Measurements from ENCODE around the gene NSUN3. TPM values are rescaled to one million over a fixed set of nuclear protein-coding genes. Genes with fewer than 3 reads are reported as not detected.

The NSUN3 gene
- total and polyA plus RNA-seq, 9 donors = 7.1 to 14.9 (median 11.7) TPM

GRCh38 chr3:94110854-94111253 lies 48.0 kb downstream of the NSUN3 start:
- Histone ChIP-seq H3K9me3 (no peaks in the 10 kb centered on the region), H3K4me1 (ENCODE audit: insufficient read depth) (no peaks in the 10 kb centered on the region), H3K27ac (no peak overlapping the region), H3K27me3 (no peaks in the 10 kb centered on the region), H3K36me3 (no peaks in the 10 kb centered on the region), H3K4me3 (no peak overlapping the region)
- intact Hi-C loops (cut with DNase I) = no loop called here
- TF ChIP-seq, protein P1, sequence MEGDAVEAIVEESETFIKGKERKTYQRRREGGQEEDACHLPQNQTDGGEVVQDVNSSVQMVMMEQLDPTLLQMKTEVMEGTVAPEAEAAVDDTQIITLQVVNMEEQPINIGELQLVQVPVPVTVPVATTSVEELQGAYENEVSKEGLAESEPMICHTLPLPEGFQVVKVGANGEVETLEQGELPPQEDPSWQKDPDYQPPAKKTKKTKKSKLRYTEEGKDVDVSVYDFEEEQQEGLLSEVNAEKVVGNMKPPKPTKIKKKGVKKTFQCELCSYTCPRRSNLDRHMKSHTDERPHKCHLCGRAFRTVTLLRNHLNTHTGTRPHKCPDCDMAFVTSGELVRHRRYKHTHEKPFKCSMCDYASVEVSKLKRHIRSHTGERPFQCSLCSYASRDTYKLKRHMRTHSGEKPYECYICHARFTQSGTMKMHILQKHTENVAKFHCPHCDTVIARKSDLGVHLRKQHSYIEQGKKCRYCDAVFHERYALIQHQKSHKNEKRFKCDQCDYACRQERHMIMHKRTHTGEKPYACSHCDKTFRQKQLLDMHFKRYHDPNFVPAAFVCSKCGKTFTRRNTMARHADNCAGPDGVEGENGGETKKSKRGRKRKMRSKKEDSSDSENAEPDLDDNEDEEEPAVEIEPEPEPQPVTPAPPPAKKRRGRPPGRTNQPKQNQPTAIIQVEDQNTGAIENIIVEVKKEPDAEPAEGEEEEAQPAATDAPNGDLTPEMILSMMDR (IDR thresholded peaks at IDR 0.05) = no peak
- TF ChIP-seq EP300 (IDR thresholded peaks at IDR 0.05) (no peak), POLR2A (IDR thresholded peaks at IDR 0.05) (no peak)
- no peak for DNase-seq

DNA sequence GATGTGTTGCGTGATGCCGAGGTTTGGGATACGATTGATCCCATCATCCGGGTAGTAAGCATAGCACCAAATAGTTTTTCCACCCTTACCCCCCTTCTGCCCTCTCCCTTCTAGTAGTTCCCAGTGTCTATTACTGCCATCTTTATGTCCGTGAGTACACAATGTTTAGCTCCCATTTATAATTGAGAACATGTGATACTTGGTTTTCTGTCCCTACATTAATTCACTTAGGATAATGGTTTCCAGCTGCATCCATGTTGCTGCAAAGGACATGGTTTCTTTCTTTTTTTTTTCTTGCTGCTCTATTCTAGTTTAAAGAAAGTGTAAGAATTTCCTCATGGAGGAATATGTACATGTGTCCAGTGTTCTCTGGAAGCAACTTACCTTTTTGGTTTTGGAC lies 51.8 kb downstream of the NSUN3 start:
- no peaks in the 10 kb centered on the region for H3K36me3 ChIP-seq
- no peak overlapping the region for H3K4me3 ChIP-seq
- no peaks in the 10 kb centered on the region for H3K4me1 ChIP-seq (ENCODE audit: insufficient read depth)
- WGBS, 3 donors = 90 to 95% (median 93%) methylated on average over 5 of the region's 5 CpGs
- no peaks in the 10 kb centered on the region for H3K27me3 ChIP-seq
- intact Hi-C loops (cut with DNase I) = no loop called here
- no peak overlapping the region for H3K27ac ChIP-seq
- H3K9me3 ChIP-seq = no peaks in the 10 kb centered on the region
- TF ChIP-seq, protein P1 (IDR thresholded peaks at IDR 0.05) = no peak
- TF ChIP-seq POLR2A (IDR thresholded peaks at IDR 0.05) = no peak
- no peak for TF ChIP-seq EP300 (IDR thresholded peaks at IDR 0.05)
- no peak for DNase-seq

DNA sequence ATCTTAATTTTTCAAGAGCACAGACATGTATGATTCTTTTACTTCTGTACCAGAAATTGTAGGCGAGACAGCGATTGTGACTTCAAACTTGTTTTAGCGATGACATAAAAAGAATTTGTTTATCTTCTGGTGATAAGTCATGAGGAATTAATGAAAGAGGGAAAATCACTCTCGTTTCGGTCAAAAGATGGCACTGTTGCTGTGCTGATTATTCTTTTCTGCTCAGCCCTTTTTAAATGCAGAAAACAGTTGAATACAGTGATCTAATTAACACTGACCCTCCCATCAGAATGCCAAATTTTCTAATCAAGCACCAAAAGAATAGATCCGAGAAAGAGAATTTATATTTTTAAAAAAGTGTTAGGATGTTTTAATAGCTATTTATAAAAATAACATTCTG lies 52.6 kb downstream of the NSUN3 start:
- no peaks in the 10 kb centered on the region for H3K9me3 ChIP-seq
- no peak for DNase-seq
- H3K4me3 ChIP-seq = no peak overlapping the region
- H3K36me3 ChIP-seq = no peaks in the 10 kb centered on the region
- TF ChIP-seq EP300 (IDR thresholded peaks at IDR 0.05) (no peak), POLR2A (IDR thresholded peaks at IDR 0.05) (no peak)
- TF ChIP-seq, protein P1 (IDR thresholded peaks at IDR 0.05) = no peak
- H3K4me1 ChIP-seq (ENCODE audit: insufficient read depth) = no peaks in the 10 kb centered on the region
- WGBS, 3 donors = 5 to 7% (median 7%) methylated on average over 6 of the region's 6 CpGs
- no peaks in the 10 kb centered on the region for H3K27me3 ChIP-seq
- intact Hi-C loops (cut with DNase I) = no loop called here
- H3K27ac ChIP-seq = no peak overlapping the region

- no peak for DNase-seq
- TF ChIP-seq EP300 (IDR thresholded peaks at IDR 0.05) (no peak), POLR2A (IDR thresholded peaks at IDR 0.05) (no peak)
- TF ChIP-seq, protein P1 (IDR thresholded peaks at IDR 0.05) = no peak
- Histone ChIP-seq H3K27me3 (no peaks in the 10 kb centered on the region), H3K27ac (no peak overlapping the region), H3K4me1 (ENCODE audit: insufficient read depth) (no peaks in the 10 kb centered on the region), H3K36me3 (no peaks in the 10 kb centered on the region), H3K4me3 (no peak overlapping the region), H3K9me3 (no peaks in the 10 kb centered on the region)
- intact Hi-C loops (cut with DNase I) = no loop called here
- WGBS, 3 donors = 91 to 96% (median 91%) methylated on average over 2 of the region's 2 CpGs
These were observed 54.9 kb downstream of the NSUN3 start for GRCh38 chr3:94117729-94118128.

DNA sequence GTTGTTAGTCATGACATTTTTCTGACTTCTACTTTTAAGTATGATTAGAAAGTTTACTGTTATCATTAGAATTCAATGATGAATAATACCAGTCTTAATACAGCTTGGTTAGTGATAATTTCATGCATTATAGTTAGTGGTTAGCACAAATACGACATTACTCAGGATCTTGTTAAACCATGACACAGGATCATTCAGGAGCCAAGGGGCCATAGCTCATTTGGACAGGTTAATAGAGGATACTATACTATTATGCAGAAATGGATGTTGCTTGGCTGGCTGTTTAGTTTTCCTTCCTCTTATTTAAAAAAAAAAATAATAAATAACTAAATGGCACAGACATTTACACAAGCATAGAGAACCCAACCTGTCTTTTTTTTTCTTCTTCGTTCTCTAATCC lies 55.5 kb downstream of the NSUN3 start:
- TF ChIP-seq EP300 (IDR thresholded peaks at IDR 0.05) = no peak
- TF ChIP-seq, protein P1 (IDR thresholded peaks at IDR 0.05) = no peak
- no peak for TF ChIP-seq POLR2A (IDR thresholded peaks at IDR 0.05)
- Histone ChIP-seq H3K36me3 (no peaks in the 10 kb centered on the region), H3K4me1 (ENCODE audit: insufficient read depth) (no peaks in the 10 kb centered on the region), H3K4me3 (no peak overlapping the region), H3K27me3 (no peaks in the 10 kb centered on the region), H3K27ac (no peak overlapping the region), H3K9me3 (no peaks in the 10 kb centered on the region)
- no peak for DNase-seq
- 73 to 82% (median 79%) methylated on average over 2 of the region's 2 CpGs for WGBS, 3 donors
- intact Hi-C loops (cut with DNase I) = no loop called here
